Karpas-422 (cell line): Measurements from ENCODE around the gene HNRNPUL1. TPM values are rescaled to one million over a fixed set of nuclear protein-coding genes. Genes with fewer than 3 reads are reported as not detected.

ENCODE experiments used
- DNase-seq: peaks from one replicate; pipeline ENCODE4 v3.0.0-alpha.2; 2015
- H2AFZ ChIP-seq: fragments of 200-600 bp; sonication (generic); 2 replicates; pipeline ENCODE4 v1.6.1; 2014; ENCODE audit warnings: antibody characterized with exemption, low read length, mixed read lengths
- H3K27ac ChIP-seq: fragments of 200-600 bp; sonication (generic); 2 replicates; pipeline ENCODE4 v1.5.1; 2014; ENCODE audit warnings: mild to moderate bottlenecking, low read length, moderate library complexity
- H3K27me3 ChIP-seq: fragments of 200-600 bp; sonication (generic); 2 replicates; pipeline ENCODE4 v1.6.1; 2014; ENCODE audit warnings: low read length, mixed read lengths
- H3K36me3 ChIP-seq: fragments of 200-600 bp; sonication (generic); 2 replicates; pipeline ENCODE4 v1.6.1; 2014; ENCODE audit warnings: low read length, mixed read lengths; ENCODE audit not compliant: insufficient read depth
- H3K4me1 ChIP-seq: fragments of 200-600 bp; sonication (generic); 2 replicates; pipeline ENCODE4 v1.6.1; 2014; ENCODE audit warnings: mild to moderate bottlenecking, low read length, mixed read lengths
- H3K4me2 ChIP-seq: fragments of 200-600 bp; sonication (generic); 2 replicates; pipeline ENCODE4 v1.6.1; 2014; ENCODE audit warnings: low read length, low read depth, mild to moderate bottlenecking; ENCODE audit not compliant: poor library complexity, severe bottlenecking
- H3K4me3 ChIP-seq: fragments of 200-600 bp; sonication (generic); 2 replicates; pipeline ENCODE4 v1.5.1; 2014; ENCODE audit warnings: mild to moderate bottlenecking, antibody characterized with exemption, low read length, mixed read lengths
- H3K79me2 ChIP-seq: fragments of 200-600 bp; sonication (generic); 2 replicates; pipeline ENCODE4 v1.6.1; 2014; ENCODE audit warnings: mild to moderate bottlenecking, low read length, mixed read lengths
- H3K9ac ChIP-seq: fragments of 200-600 bp; sonication (generic); 2 replicates; pipeline ENCODE4 v1.6.0; 2014; ENCODE audit warnings: low read length
- H3K9me2 ChIP-seq: fragments of 200-600 bp; sonication (generic), shearing (Covaris generic); replicated peaks from 2 replicates; pipeline ENCODE4 v1.6.0; 2014; ENCODE audit warnings: mild to moderate bottlenecking, low read length, moderate library complexity; ENCODE audit not compliant: insufficient read depth
- H3K9me3 ChIP-seq: fragments of 300-700, 200-600 bp; sonication (generic); 2 replicates; pipeline ENCODE4 v1.6.1; 2014; ENCODE audit warnings: low read length, mixed read lengths
- H4K20me1 ChIP-seq: fragments of 200-600 bp; sonication (generic); 2 replicates; pipeline ENCODE4 v1.6.1; 2014; ENCODE audit warnings: mild to moderate bottlenecking, antibody characterized with exemption, low read length, low read depth; ENCODE audit not compliant: insufficient read depth
- total RNA-seq: library from RNA; depleted of rRNA; stranded (reverse); fragments of >200 nt; shearing (Covaris generic); gene quantifications from 2 replicates; pipeline ENCODE4 v1.2.3, GENCODE V29; 2014; ENCODE audit warnings: low replicate concordance

The HNRNPUL1 gene
- total RNA-seq, 1 experiment from 2014 or later = 99.4 TPM

DNA sequence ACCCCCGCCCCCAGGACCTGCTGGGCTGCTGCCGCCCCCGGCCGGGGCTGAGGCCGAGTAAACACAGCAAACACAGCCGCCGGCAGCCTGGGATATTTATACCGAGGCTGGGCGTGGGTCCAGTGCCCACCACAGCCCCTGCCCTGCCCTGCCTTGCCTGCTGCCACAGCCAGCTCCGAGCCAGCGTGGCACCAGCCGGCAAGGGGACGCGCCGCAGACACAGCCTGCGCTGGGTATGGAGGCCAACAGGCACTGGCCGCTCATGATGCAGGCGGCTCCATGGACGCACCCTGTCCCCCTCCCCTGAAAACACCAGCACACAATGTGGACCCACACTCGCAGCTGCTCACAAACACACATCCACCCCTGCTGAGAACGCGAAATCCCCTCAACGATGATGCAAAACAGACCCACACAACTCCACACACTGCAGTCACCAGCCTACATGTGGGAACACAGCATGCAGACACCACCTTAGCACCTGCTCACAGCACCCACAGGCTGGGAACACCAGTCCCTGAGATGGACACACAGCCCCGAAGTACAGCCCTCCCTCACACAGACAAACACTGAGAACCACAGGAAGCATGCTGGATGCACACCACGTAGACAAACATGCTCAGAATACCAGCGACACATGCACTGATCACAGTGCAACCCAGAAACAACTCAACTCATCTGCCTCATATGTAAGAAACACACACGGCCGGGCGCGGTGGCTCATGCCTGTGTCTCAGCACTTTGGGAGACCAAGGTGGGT lies 62.0 kb downstream of the HNRNPUL1 start:
- H3K9ac ChIP-seq = no peak overlapping the region
- no peak overlapping the region for H3K27ac ChIP-seq
- no peak for DNase-seq
- no peaks in the 10 kb centered on the region; the same call in 1 of the 2 replicates for H3K36me3 ChIP-seq
- H3K4me2 ChIP-seq = no peak overlapping the region
- H2AFZ ChIP-seq = no peak overlapping the region
- no peaks in the 10 kb centered on the region for H3K9me3 ChIP-seq
- no peaks in the 10 kb centered on the region for H3K9me2 ChIP-seq
- H3K4me1 ChIP-seq = peaks cover 34% of the 10 kb centered on the region
- no peaks in the 10 kb centered on the region for H3K27me3 ChIP-seq
- H4K20me1 ChIP-seq = no peaks in the 10 kb centered on the region
- H3K79me2 ChIP-seq = peaks cover 18% of the 10 kb centered on the region
- no peak overlapping the region for H3K4me3 ChIP-seq

DNA sequence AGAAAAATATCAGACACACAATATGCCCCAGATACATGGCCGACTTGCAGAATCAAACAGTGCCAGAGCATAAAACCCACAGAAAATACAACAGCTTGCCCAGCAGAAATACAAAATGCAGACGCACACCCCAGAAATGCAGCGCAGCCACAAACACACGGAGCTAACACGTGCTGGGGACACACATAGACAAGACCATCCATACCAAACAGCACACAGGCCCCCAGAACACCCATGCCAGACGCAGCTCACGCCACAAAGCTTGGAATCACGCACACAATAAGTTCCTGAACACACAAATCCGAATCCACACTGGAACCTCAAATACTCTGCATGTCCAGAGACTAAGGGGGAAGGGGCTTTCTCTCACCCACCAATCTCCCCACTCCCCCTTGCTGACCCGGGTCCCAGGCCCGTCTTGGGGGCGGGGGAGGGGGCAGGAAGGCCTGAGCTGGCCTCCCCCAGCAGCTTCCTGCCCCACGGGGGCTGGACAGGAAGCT lies 63.0 kb downstream of the HNRNPUL1 start:
- Histone ChIP-seq H3K4me2 (peak overlapping the region; percentile 59), H3K9me2 (no peaks in the 10 kb centered on the region), H3K79me2 (peaks cover 18% of the 10 kb centered on the region), H3K4me3 (peak overlapping the region; percentile 53), H4K20me1 (no peaks in the 10 kb centered on the region), H3K27ac (peak overlapping the region; percentile 81), H3K27me3 (no peaks in the 10 kb centered on the region), H3K36me3 (peaks cover 5% of the 10 kb centered on the region; the same call in 1 of the 2 replicates), H3K9me3 (no peaks in the 10 kb centered on the region), H2AFZ (0 out of 2 replicates have a peak overlapping the region, but pooled peaks have one; percentile 26), H3K9ac (peak overlapping the region; percentile 76), H3K4me1 (peaks cover 34% of the 10 kb centered on the region)
- DNase-seq = no peak

DNA sequence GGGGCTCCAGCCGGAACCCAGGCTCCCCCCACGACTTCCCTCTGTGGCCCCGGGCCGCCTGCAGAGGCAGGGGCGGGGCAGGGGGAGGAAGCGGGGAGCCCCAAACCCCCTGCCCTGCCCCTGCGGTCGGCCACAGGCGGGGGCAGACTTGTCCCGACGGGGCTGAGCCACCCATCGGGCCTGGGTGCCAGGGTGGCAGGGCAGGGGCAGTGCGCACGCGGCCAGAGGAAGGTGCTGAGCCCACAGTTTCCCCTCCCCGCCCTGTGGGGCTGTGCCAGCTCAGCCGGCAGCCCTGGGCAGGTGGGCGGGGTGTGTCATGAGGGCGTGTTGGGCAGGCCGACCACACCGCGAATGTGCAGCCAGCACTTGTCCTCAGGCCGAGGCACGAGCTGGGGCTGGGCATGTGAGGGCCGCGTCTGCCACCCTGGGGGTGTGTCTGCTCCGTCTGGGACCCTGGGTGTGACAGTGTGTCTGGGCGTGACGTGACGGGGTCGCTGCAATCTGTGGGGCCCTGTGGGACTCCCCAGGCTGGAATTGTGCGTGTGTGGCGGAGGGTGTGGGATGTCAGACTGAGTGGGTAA lies 63.5 kb downstream of the HNRNPUL1 start:
- H3K4me2 ChIP-seq = peak overlapping the region; percentile 59
- H3K9me2 ChIP-seq = no peaks in the 10 kb centered on the region
- H3K4me3 ChIP-seq = peak overlapping the region; percentile 53
- H3K36me3 ChIP-seq = peaks cover 10% of the 10 kb centered on the region; the same call in 1 of the 2 replicates
- H3K9ac ChIP-seq = peak overlapping the region; percentile 76
- H2AFZ ChIP-seq = no peak overlapping the region
- H3K27me3 ChIP-seq = no peaks in the 10 kb centered on the region
- H3K79me2 ChIP-seq = peaks cover 21% of the 10 kb centered on the region
- peak overlapping the region; percentile 81 for H3K27ac ChIP-seq
- DNase-seq = peak; percentile 82
- no peaks in the 10 kb centered on the region for H4K20me1 ChIP-seq
- H3K9me3 ChIP-seq = no peaks in the 10 kb centered on the region
- peaks cover 34% of the 10 kb centered on the region for H3K4me1 ChIP-seq

GRCh38 chr19:41328157-41328841 lies 64.1 kb downstream of the HNRNPUL1 start:
- H4K20me1 ChIP-seq = no peaks in the 10 kb centered on the region
- H2AFZ ChIP-seq = no peak overlapping the region
- H3K9me2 ChIP-seq = no peaks in the 10 kb centered on the region
- peak overlapping the region; percentile 59 for H3K4me2 ChIP-seq
- no peaks in the 10 kb centered on the region for H3K9me3 ChIP-seq
- H3K9ac ChIP-seq = peak overlapping the region; percentile 76
- peaks cover 12% of the 10 kb centered on the region; the same call in 1 of the 2 replicates for H3K36me3 ChIP-seq
- no peak for DNase-seq
- H3K27ac ChIP-seq = peak overlapping the region; percentile 81; the same call in 1 of the 2 replicates
- H3K4me1 ChIP-seq = peaks cover 34% of the 10 kb centered on the region
- no peaks in the 10 kb centered on the region for H3K27me3 ChIP-seq
- H3K4me3 ChIP-seq = peak overlapping the region; percentile 53; the same call in 1 of the 2 replicates
- peaks cover 21% of the 10 kb centered on the region for H3K79me2 ChIP-seq

DNA sequence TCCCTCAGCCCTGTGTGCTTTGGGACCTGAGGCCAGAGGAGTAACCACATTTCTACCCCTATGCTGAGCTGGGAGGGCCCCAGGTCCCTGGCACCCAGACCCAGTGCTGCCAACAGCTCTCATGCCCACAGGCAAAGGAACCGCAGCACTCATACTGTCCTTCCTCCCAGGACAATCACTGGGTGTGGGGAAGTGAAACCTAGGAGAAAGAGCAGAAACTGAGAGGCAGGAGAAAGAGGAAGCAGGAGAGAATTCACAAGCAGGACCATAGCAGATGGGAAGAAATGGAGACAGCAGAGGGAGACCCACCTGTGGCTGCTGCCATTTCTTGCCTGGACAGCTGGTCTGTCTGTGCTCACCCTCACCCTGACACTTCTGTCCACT lies 64.7 kb downstream of the HNRNPUL1 start:
- Histone ChIP-seq H3K4me3 (peak overlapping the region; percentile 53; the same call in 1 of the 2 replicates), H4K20me1 (no peaks in the 10 kb centered on the region), H3K4me2 (peak overlapping the region; percentile 59), H3K27ac (peak overlapping the region; percentile 58; the same call in 1 of the 2 replicates), H3K79me2 (peaks cover 21% of the 10 kb centered on the region), H3K27me3 (no peaks in the 10 kb centered on the region), H3K36me3 (peaks cover 15% of the 10 kb centered on the region; the same call in 1 of the 2 replicates), H3K4me1 (peaks cover 34% of the 10 kb centered on the region), H3K9me3 (no peaks in the 10 kb centered on the region), H3K9me2 (no peaks in the 10 kb centered on the region), H2AFZ (no peak overlapping the region), H3K9ac (peak overlapping the region; percentile 30)
- DNase-seq = no peak

DNA sequence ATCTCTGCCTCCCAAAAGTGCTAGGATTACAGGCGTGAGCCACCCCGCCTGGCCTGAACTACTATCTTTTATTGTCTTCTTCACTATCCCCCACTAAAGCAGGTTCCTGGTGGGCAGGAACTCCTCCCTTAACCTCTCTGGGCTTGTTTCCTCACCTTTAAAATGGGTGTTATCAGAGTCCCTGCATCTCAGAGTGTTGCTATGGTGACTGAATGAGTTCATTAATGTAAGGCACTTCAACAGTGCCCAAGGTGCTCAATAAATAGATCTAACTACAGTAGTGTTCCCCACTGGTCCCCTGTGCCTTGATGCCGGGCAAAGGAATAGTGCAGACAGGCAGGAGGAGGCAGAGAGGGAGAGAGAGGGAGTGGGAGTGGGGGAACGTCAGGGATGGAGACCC lies 66.3 kb downstream of the HNRNPUL1 start:
- Histone ChIP-seq H3K27me3 (no peaks in the 10 kb centered on the region), H4K20me1 (no peaks in the 10 kb centered on the region), H3K9me2 (no peaks in the 10 kb centered on the region), H3K27ac (no peak overlapping the region), H3K4me3 (no peak overlapping the region), H3K4me1 (peaks cover 34% of the 10 kb centered on the region), H3K4me2 (no peak overlapping the region), H3K36me3 (peaks cover 17% of the 10 kb centered on the region; the same call in 1 of the 2 replicates), H3K9ac (no peak overlapping the region), H2AFZ (no peak overlapping the region), H3K79me2 (peaks cover 25% of the 10 kb centered on the region), H3K9me3 (no peaks in the 10 kb centered on the region)
- no peak for DNase-seq

- Histone ChIP-seq H3K79me2 (peaks cover 19% of the 10 kb centered on the region), H4K20me1 (no peaks in the 10 kb centered on the region), H3K27me3 (no peaks in the 10 kb centered on the region), H3K9ac (no peak overlapping the region), H3K9me2 (no peaks in the 10 kb centered on the region), H3K4me2 (no peak overlapping the region), H2AFZ (no peak overlapping the region), H3K4me1 (peaks cover 34% of the 10 kb centered on the region), H3K4me3 (no peak overlapping the region), H3K9me3 (no peaks in the 10 kb centered on the region), H3K27ac (no peak overlapping the region), H3K36me3 (peaks cover 17% of the 10 kb centered on the region; the same call in 1 of the 2 replicates)
- no peak for DNase-seq
These were observed 66.9 kb downstream of the HNRNPUL1 start for GRCh38 chr19:41330946-41331678.
